Sigmoid colon (tissue), 4 donors: ENCODE results near the gene MGMT.

Source experiments
- CTCF ChIP-seq, 4 experiments: fragments of 450-650 bp in 3 of 4; fragments of 200-600 bp in 1 of 4; IDR thresholded peaks; one replicate each; pipeline ENCODE4 v1.5.1; 2016 to 2019; ENCODE audit warnings: antibody characterized with exemption in 4 of 4, mild to moderate bottlenecking in 3 of 4, moderate library complexity in 2 of 4
- POLR2A ChIP-seq, 2 donors: fragments of 450-650 bp; IDR thresholded peaks; one replicate each; pipeline ENCODE4 v1.6.1; 2016; ENCODE audit warnings: antibody characterized with exemption in 2 of 2, mild to moderate bottlenecking in 2 of 2, moderate library complexity in 2 of 2
- POLR2AphosphoS5 ChIP-seq, 4 donors: sonication (generic); formaldehyde crosslinking; IDR thresholded peaks; one replicate each; pipeline ENCODE4 v1.6.1; 2017; ENCODE audit warnings: antibody characterized with exemption in 4 of 4

GRCh38 chr10:129605266-129605985, 138.4 kb downstream of the MGMT start:
- TF ChIP-seq CTCF (IDR thresholded peaks at IDR 0.05), result no peak
- no peak for TF ChIP-seq POLR2A (IDR thresholded peaks at IDR 0.05)
- TF ChIP-seq POLR2AphosphoS5 (IDR thresholded peaks at IDR 0.05), result no peak
